K562 (cell line): Measurements from ENCODE around the gene ARHGEF12. TPM values are rescaled to one million over a fixed set of nuclear protein-coding genes. Genes with fewer than 3 reads are reported as not detected.

Experiments used
- BACH1 ChIP-seq: fragments of 200-800 bp; sonication (Bioruptor generic); IDR thresholded peaks from 2 replicates; pipeline ENCODE4 v1.6.1; 2016; ENCODE audit warnings: missing genetic modification characterization, missing compliant biosample characterization
- BDP1 ChIP-seq: IDR thresholded peaks from 3 replicates; pipeline ENCODE4 v1.6.1; 2011; ENCODE audit not compliant: insufficient read length, insufficient read depth
- CHD1 ChIP-seq: fragments of 200-600 bp; sonication (generic); IDR thresholded peaks from one replicate; pipeline ENCODE4 v1.6.1; 2012; ENCODE audit warnings: mild to moderate bottlenecking, moderate library complexity, low read length, inconsistent platforms
- ETV1 ChIP-seq: fragments of 450-650 bp; conservative IDR thresholded peaks from 2 replicates; pipeline ENCODE4 v1.6.1; 2016; ENCODE audit warnings: missing genetic modification characterization, control low read depth, low read depth, missing compliant biosample characterization
- ETV5 ChIP-seq: sonication (generic); formaldehyde crosslinking; IDR thresholded peaks from 2 replicates; pipeline ENCODE4 v1.4.0; 2020; ENCODE audit warnings: low read depth, mild to moderate bottlenecking, missing genetic modification reagents
- HCFC1 ChIP-seq: IDR thresholded peaks from 2 replicates; pipeline ENCODE4 v1.6.1; 2012; ENCODE audit warnings: low read depth, low read length, improper control_type of control experiment
- HNRNPLL ChIP-seq: fragments of 200-400 bp; formaldehyde crosslinking; IDR thresholded peaks from 2 replicates; pipeline ENCODE4 v1.6.1; 2017; ENCODE audit warnings: low read length, low read depth, mild to moderate bottlenecking; ENCODE audit not compliant: poor library complexity, severe bottlenecking
- NFE2 ChIP-seq: IDR thresholded peaks from 2 replicates; pipeline ENCODE4 v1.6.1; 2014; ENCODE audit warnings: antibody characterized with exemption, low read depth
- NFXL1 ChIP-seq: fragments of 450-650 bp; formaldehyde crosslinking; IDR thresholded peaks from 2 replicates; pipeline ENCODE4 v1.4.0; 2021; ENCODE audit warnings: mild to moderate bottlenecking
- PHB2 ChIP-seq: fragments of 450-650 bp; IDR thresholded peaks from 2 replicates; pipeline ENCODE4 v1.6.1; 2017; ENCODE audit warnings: low read depth
- POLR2A ChIP-seq: fragments of 450-650 bp; conservative IDR thresholded peaks from 2 replicates; pipeline ENCODE4 v1.6.1; 2016
- PRPF4 ChIP-seq: fragments of 200-400 bp; formaldehyde crosslinking; IDR thresholded peaks from one replicate; pipeline ENCODE4 v1.6.1; 2017; ENCODE audit warnings: low read length, low read depth, mild to moderate bottlenecking; ENCODE audit not compliant: insufficient read depth, poor library complexity, severe bottlenecking
- PTTG1 ChIP-seq: fragments of 450-650 bp; IDR thresholded peaks from 2 replicates; pipeline ENCODE4 v1.6.1; 2016; ENCODE audit warnings: low read depth, mild to moderate bottlenecking, missing genetic modification characterization, missing compliant biosample characterization
- SIX5 ChIP-seq, 2 experiments: IDR thresholded peaks; 2 replicates each; pipeline ENCODE4 v1.6.1; 2011; ENCODE audit warnings: low read length in 2 of 2, borderline replicate concordance in 1 of 2, low read depth in 1 of 2, mild to moderate bottlenecking in 1 of 2, moderate library complexity in 1 of 2; ENCODE audit not compliant: insufficient read depth in 1 of 2
- SP1 ChIP-seq: sonication (generic); formaldehyde crosslinking; IDR thresholded peaks from 2 replicates; pipeline ENCODE4 v1.8.1; 2022; ENCODE audit warnings: mild to moderate bottlenecking, missing genetic modification reagents
- TCF7 ChIP-seq: sonication (generic); IDR thresholded peaks from 2 replicates; pipeline ENCODE4 v1.6.1; 2016; ENCODE audit warnings: antibody characterized with exemption, borderline replicate concordance
- TRIM24 ChIP-seq, 2 experiments: fragments of 450-650 bp; IDR thresholded peaks; 2 replicates each; pipeline ENCODE4 v1.6.1; 2016
- ZNF444 ChIP-seq: fragments of 250-450 bp; sonication (Bioruptor Pico); IDR thresholded peaks from 2 replicates; pipeline ENCODE4 v1.4.0; 2020; ENCODE audit warnings: mild to moderate bottlenecking, moderate library complexity
- ZNF644 ChIP-seq: fragments of 200-800 bp; sonication (Bioruptor generic); IDR thresholded peaks from 2 replicates; pipeline ENCODE4 v1.6.1; 2016; ENCODE audit warnings: low read depth, missing genetic modification characterization, missing compliant biosample characterization
- ZNF766 ChIP-seq: fragments of 200-800 bp; sonication (Bioruptor generic); conservative IDR thresholded peaks from 2 replicates; pipeline ENCODE4 v1.6.1; 2016; ENCODE audit warnings: missing genetic modification characterization, missing compliant biosample characterization
- ZNF77 ChIP-seq: fragments of 250-450 bp; sonication (Bioruptor Pico); IDR thresholded peaks from 2 replicates; pipeline ENCODE4 v1.5.0; 2020
- ZNF778 ChIP-seq: fragments of 450-650 bp; formaldehyde crosslinking; IDR thresholded peaks from 2 replicates; pipeline ENCODE4 v1.4.0; 2020; ENCODE audit warnings: mild to moderate bottlenecking, moderate library complexity
- polyA plus RNA-seq, 8 experiments: library from polyadenylated mRNA; depleted of rRNA in 4 of 8; stranded (reverse) in 5 of 8; unstranded in 3 of 8; fragments of >200 nt; fragmentation: Nextera tagmentation in 2 of 8; fragmentation: Illumina TruSeq in 1 of 8; extraction: Ambion mirVana in 2 of 8; extraction: Trizol in 1 of 8; gene quantifications; 2 replicates each; pipeline versions ENCODE4 v1.2.1 to v1.2.3, GENCODE V29; 2011 to 2014; ENCODE audit warnings: inconsistent platforms in 1 of 8, missing spikeins in 1 of 8
- total RNA-seq, 7 experiments: library from RNA; depleted of rRNA in 6 of 7; stranded (reverse); fragments of >200 nt in 6 of 7; fragmentation: Illumina TruSeq in 2 of 7; extraction: Trizol in 2 of 7; gene quantifications; 2 replicates each; pipeline versions ENCODE4 v1.2.1 to v1.2.3, GENCODE V29; 2011 to 2021; ENCODE audit warnings: low replicate concordance in 1 of 7
- TF ChIP-seq, protein P1 (sequence below): fragments of 450-650 bp; formaldehyde crosslinking; IDR thresholded peaks from 2 replicates; pipeline ENCODE4 v1.4.0; 2020; ENCODE audit warnings: mild to moderate bottlenecking, moderate library complexity
- TF ChIP-seq, protein P2 (sequence below), 2 experiments: fragments of 200-800 bp in 1 of 2; sonication (Bioruptor generic) in 1 of 2; sonication (generic) in 1 of 2; formaldehyde crosslinking in 1 of 2; IDR thresholded peaks in 1 of 2; conservative IDR thresholded peaks in 1 of 2; 2 replicates each; pipeline versions ENCODE4 v1.5.0 to v1.6.1; 2016 to 2020; ENCODE audit warnings: missing compliant biosample characterization in 1 of 2, missing genetic modification characterization in 1 of 2, missing genetic modification reagents in 1 of 2

The ARHGEF12 gene
- total and polyA plus RNA-seq, 9 of the 15 experiments (the other 6 are each of a cell fraction or from before 2014, with no cell fraction given) = 3.5 to 51.7 (median 29.5) TPM

DNA sequence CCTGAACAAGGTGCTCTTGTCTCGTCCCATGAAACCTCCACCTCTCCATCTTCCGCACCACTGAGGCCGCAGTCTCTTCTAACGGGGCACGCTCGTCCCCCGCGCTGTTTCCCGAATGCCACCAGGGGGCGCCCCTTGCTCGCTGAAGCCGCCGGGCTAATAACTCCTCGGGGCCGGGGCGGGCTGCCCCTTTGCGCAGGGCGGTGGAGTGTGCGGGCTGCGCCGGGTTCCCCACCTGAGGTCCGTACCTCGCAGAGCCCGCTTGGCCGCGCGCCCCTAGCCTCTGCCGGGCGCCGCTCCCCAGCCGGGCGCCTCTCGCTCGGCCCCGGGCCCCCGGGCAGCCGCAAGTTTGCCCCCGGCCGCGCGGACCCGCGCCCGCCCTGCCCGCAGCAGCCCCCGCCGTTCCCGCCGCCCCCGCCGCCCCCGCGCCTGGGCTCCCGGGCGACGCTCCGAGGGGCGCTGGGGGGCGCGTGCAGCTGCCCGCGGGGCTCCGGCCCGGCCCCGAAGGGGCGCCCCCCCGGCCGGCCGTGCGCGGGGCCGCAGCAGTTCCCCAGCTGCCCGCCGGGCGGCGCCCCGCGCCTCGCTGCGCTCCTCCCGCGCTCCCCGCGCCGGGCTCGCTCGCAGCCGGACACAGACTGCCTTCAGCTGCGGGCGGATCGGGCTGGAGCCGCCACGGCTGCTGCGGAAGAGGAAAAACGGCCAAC, 175.1 kb downstream of the ARHGEF12 start, which contains the start of gene GRIK4 (continued):
- TF ChIP-seq NFE2 (no peak), ZNF778 (no peak), ZNF644 (tag) (no peak), ETV1 (tag) (0 out of 2 replicates have a peak, but pooled peaks have one; percentile 20), SIX5 (IDR thresholded peaks at IDR 0.05; ENCODE audit: borderline replicate concordance in 1 of 2, insufficient read depth in 1 of 2, low read depth in 1 of 2, low read length in 2 of 2) (no peak), PTTG1 (tag) (no peak), ETV5 (no peak), PHB2 (no peak), HNRNPLL (peak; percentile 17), ZNF766 (CRISPR knock-in tag) (no peak), BACH1 (tag) (no peak), HCFC1 (no peak), PRPF4 (no peak), TCF7 (no peak), CHD1 (no peak), NFXL1 (CRISPR knock-in tag) (no peak), ZNF444 (CRISPR knock-in tag) (no peak), ZNF77 (CRISPR knock-in tag) (no peak), SP1 (CRISPR knock-in tag) (no peak), TRIM24 (IDR thresholded peaks at IDR 0.05) (no peak), BDP1 (no peak), POLR2A (no peak)
- TF ChIP-seq, protein P1, sequence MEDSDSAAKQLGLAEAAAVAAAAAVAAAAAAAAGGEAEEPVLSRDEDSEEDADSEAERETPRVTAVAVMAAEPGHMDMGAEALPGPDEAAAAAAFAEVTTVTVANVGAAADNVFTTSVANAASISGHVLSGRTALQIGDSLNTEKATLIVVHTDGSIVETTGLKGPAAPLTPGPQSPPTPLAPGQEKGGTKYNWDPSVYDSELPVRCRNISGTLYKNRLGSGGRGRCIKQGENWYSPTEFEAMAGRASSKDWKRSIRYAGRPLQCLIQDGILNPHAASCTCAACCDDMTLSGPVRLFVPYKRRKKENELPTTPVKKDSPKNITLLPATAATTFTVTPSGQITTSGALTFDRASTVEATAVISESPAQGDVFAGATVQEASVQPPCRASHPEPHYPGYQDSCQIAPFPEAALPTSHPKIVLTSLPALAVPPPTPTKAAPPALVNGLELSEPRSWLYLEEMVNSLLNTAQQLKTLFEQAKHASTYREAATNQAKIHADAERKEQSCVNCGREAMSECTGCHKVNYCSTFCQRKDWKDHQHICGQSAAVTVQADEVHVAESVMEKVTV = peak; percentile 88
- TF ChIP-seq, protein P2, sequence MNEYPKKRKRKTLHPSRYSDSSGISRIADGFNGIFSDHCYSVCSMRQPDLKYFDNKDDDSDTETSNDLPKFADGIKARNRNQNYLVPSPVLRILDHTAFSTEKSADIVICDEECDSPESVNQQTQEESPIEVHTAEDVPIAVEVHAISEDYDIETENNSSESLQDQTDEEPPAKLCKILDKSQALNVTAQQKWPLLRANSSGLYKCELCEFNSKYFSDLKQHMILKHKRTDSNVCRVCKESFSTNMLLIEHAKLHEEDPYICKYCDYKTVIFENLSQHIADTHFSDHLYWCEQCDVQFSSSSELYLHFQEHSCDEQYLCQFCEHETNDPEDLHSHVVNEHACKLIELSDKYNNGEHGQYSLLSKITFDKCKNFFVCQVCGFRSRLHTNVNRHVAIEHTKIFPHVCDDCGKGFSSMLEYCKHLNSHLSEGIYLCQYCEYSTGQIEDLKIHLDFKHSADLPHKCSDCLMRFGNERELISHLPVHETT (CRISPR knock-in tag; conservative IDR thresholded peaks at IDR 0.05 in 1 of 2, IDR thresholded peaks at IDR 0.05 in 1 of 2) = no peak
